Breast epithelium (tissue), 4 donors: ENCODE data around the gene GNB3. TPM values are rescaled to one million over a fixed set of nuclear protein-coding genes. Genes with fewer than 3 reads are reported as not detected.

ENCODE experiments used
- DNase-seq, 2 donors: peaks; one replicate each; pipeline ENCODE4 v3.0.0-alpha.2; 2019; ENCODE audit warnings: low spot score in 2 of 2
- H3K27ac ChIP-seq, 2 donors: fragments of 200-600 bp; sonication (generic) in 1 of 2; one replicate each; pipeline ENCODE4 v1.5.1; 2016 to 2019; ENCODE audit warnings: mild to moderate bottlenecking in 1 of 2
- H3K27me3 ChIP-seq, 2 donors: fragments of 200-600 bp; sonication (generic) in 1 of 2; one replicate each; pipeline versions ENCODE4 v1.5.1 to v1.6.0; 2017 to 2019; ENCODE audit warnings: control low read depth in 1 of 2, mild to moderate bottlenecking in 1 of 2
- H3K36me3 ChIP-seq: fragments of 200-600 bp; one replicate; pipeline ENCODE4 v1.5.1; 2019
- H3K4me1 ChIP-seq, 2 donors: fragments of 200-600 bp; sonication (generic); one replicate each; pipeline ENCODE4 v1.5.1; 2016 to 2019; ENCODE audit warnings: control low read depth in 1 of 2
- H3K4me3 ChIP-seq, 3 donors: fragments of 200-600 bp; sonication (generic); 1 replicate in 2 of 3; 2 replicates in 1 of 3; pipeline ENCODE4 v1.5.1; 2016 to 2019; ENCODE audit warnings: mild to moderate bottlenecking in 3 of 3, moderate library complexity in 2 of 3
- H3K9me3 ChIP-seq, 2 donors: fragments of 200-600 bp; sonication (generic) in 1 of 2; one replicate each; pipeline ENCODE4 v1.5.1; 2016 to 2019; ENCODE audit warnings: control low read depth in 1 of 2
- CTCF ChIP-seq, 3 donors: fragments of 450-650 bp; IDR thresholded peaks; one replicate each; pipeline ENCODE4 v1.5.1; 2016 to 2017; ENCODE audit warnings: antibody characterized with exemption in 3 of 3, mild to moderate bottlenecking in 3 of 3, moderate library complexity in 3 of 3
- POLR2A ChIP-seq: fragments of 450-650 bp; IDR thresholded peaks from one replicate; pipeline ENCODE4 v1.6.1; 2016; ENCODE audit warnings: antibody characterized with exemption, mild to moderate bottlenecking, moderate library complexity
- POLR2AphosphoS5 ChIP-seq, 3 donors: sonication (generic); formaldehyde crosslinking; IDR thresholded peaks; one replicate each; pipeline ENCODE4 v1.6.1; 2017; ENCODE audit warnings: antibody characterized with exemption in 3 of 3
- intact Hi-C: fragments of 100-400 bp; cut with DNase I; formaldehyde crosslinking; loops from one replicate; pipeline ENCODE4 v1.15.1; 2023; ENCODE audit warnings: low total_unique reads
- total RNA-seq, 3 donors: library from RNA; depleted of rRNA; stranded (reverse); fragments of >200 nt; gene quantifications; one replicate each; pipeline ENCODE4 v1.1.0, GENCODE V29; 2016

GNB3 gene
- total RNA-seq, result 1 to 10 TPM in 2 of 3 donors, under 1 TPM in 1; 0.80 to 3.3 (median 2.2) TPM

DNA sequence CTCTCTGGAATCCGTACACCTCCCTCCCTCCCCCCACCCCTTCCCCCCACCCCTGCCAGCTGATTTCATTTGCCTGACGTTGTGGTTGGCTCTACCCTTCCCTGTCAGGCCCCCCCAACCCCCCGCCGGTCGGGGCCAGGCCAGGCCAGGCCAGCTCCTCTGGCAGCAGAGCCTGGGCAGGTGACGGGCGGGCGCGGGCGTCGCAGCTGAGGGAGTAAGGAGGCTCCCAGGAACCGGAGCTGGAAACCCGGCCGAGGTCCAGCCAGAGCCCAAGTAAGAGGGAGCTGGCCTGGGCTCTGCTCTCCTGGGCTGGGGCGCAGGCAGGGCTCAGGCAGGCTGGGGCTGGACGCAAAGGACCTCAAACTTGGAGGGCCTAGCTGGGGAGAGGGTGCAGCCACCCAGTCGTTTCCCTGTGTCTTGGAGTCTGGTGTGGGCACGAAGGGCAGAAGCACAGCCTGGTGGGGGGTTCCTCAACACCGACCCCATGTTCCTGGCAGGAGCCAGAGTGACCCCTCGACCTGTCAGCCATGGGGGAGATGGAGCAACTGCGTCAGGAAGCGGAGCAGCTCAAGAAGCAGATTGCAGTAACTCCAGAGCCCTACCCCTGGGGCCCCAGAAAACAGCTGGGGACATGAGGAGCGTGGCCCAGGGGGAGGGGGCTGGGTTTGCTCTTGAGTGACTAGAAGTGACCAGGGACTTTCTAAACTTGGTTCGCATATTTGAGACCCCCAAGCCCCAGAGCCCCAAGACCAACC lies at the start of gene GNB3:
GNB3 (plus strand) TSS at position 165 of the 755 bp plus-strand sequence; CDS start at position 528, 363 bp downstream.
- intact Hi-C loops, result no loop called here
- no peak within 1 kb of the TSS for H3K27ac ChIP-seq

GRCh38 chr12:6791931-6792520 lies 48.7 kb upstream of the GNB3 start:
- intact Hi-C loops, result no loop called here
- Histone ChIP-seq H3K4me3 (peak overlapping the region in 1 of 3 donors; percentile 7), H3K9me3 (no peaks in the 10 kb centered on the region), H3K36me3 (no peaks in the 10 kb centered on the region), H3K27ac (no peak overlapping the region), H3K4me1 (no peaks in the 10 kb centered on the region), H3K27me3 (no peaks in the 10 kb centered on the region)
- no peak for TF ChIP-seq POLR2A
- TF ChIP-seq CTCF (IDR thresholded peaks at IDR 0.05), result no peak
- no peak for TF ChIP-seq POLR2AphosphoS5 (IDR thresholded peaks at IDR 0.05)
- no peak for DNase-seq

More for the DNA sequence above, at the start of gene GNB3:
- Histone ChIP-seq H3K9me3 (no peaks in the 10 kb centered on the region), H3K27me3 (no peaks in the 10 kb centered on the region), H3K36me3 (no peaks in the 10 kb centered on the region), H3K4me3 (no peak within 1 kb of the TSS), H3K4me1 (no peaks in the 10 kb centered on the region)
- TF ChIP-seq CTCF (IDR thresholded peaks at IDR 0.05) (no peak), POLR2A (no peak), POLR2AphosphoS5 (IDR thresholded peaks at IDR 0.05) (no peak)
- no peak for DNase-seq

GRCh38 chr12:6792522-6793201 lies 48.1 kb upstream of the GNB3 start:
- no peaks in the 10 kb centered on the region for H3K27me3 ChIP-seq
- peak overlapping the region; percentile 3 to 28 (median 7) for H3K4me3 ChIP-seq
- no peak overlapping the region for H3K27ac ChIP-seq
- H3K4me1 ChIP-seq, result no peaks in the 10 kb centered on the region
- intact Hi-C loops, result no loop called here
- H3K36me3 ChIP-seq, result no peaks in the 10 kb centered on the region
- no peak for DNase-seq
- H3K9me3 ChIP-seq, result no peaks in the 10 kb centered on the region
- TF ChIP-seq CTCF (IDR thresholded peaks at IDR 0.05) (no peak), POLR2AphosphoS5 (IDR thresholded peaks at IDR 0.05) (no peak), POLR2A (no peak)

- Histone ChIP-seq H3K4me3 (no peak overlapping the region), H3K4me1 (no peaks in the 10 kb centered on the region), H3K36me3 (no peaks in the 10 kb centered on the region), H3K27ac (no peak overlapping the region), H3K27me3 (no peaks in the 10 kb centered on the region), H3K9me3 (no peaks in the 10 kb centered on the region)
- intact Hi-C loops, result no loop called here
- no peak for DNase-seq
- TF ChIP-seq POLR2AphosphoS5 (IDR thresholded peaks at IDR 0.05) (no peak), POLR2A (no peak), CTCF (IDR thresholded peaks at IDR 0.05) (no peak)
Observed at GRCh38 chr12:6795088-6795487, 45.6 kb upstream of the GNB3 start.

DNA sequence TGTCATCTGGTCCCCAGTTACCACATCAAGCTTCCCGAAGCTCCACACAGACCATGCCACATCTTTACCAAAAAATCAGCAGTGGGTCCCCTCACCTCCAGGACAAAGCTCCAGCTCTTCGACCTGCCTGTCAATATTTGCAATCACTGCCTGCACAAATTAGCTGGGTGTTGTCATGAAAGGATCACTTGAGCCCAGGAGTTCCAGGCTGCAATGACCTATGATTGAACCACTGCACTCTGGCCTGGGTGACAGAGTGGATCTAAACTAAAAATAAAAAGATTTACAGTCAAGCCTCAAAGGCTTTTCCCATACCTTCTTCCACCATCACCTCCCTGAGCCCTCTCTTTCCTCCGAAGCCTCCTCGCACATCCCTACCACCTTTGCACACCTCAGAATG lies 44.1 kb upstream of the GNB3 start:
- DNase-seq, result no peak
- TF ChIP-seq CTCF (IDR thresholded peaks at IDR 0.05) (no peak), POLR2A (no peak), POLR2AphosphoS5 (IDR thresholded peaks at IDR 0.05) (no peak)
- Histone ChIP-seq H3K4me3 (no peak overlapping the region), H3K4me1 (no peaks in the 10 kb centered on the region), H3K36me3 (no peaks in the 10 kb centered on the region), H3K9me3 (no peaks in the 10 kb centered on the region), H3K27me3 (no peaks in the 10 kb centered on the region), H3K27ac (no peak overlapping the region)
- intact Hi-C loops, result no loop called here
